HepG2 (cell line): ENCODE results near the gene TMED6. TPM values are rescaled to one million over a fixed set of nuclear protein-coding genes. Genes with fewer than 3 reads are reported as not detected.
A peak's percentile ranks its signal among the peaks of the same experiment; 100 is the strongest.

Experiments
- ATAC-seq: fragments of 200-7000 bp; cut with Tn5 transposase; 3 replicates; pipeline ENCODE4 v1.9.1; 2020; ENCODE audit warnings: mild to moderate bottlenecking, moderate library complexity
- BruUV-seq: library from RNA; stranded (reverse); fragments of 400-500 nt; replicated peaks from 2 replicates; lab custom pipeline; 2021; lab: Mats Ljungman, UMichigan
- CTCF ChIA-PET: fragments of 300-600 bp; formaldehyde crosslinking; extraction: SDS; loops from one replicate; lab custom pipeline; 2021; ENCODE audit warnings: low total read pairs, inconsistent platforms, low intra/inter-chr PET ratio; lab: Yijun Ruan, JAX
- POLR2A ChIA-PET: fragments of 350-600 bp; sonication (Branson Sonifier 250); formaldehyde crosslinking; loops from one replicate; lab custom pipeline; 2020; ENCODE audit warnings: antibody characterized with exemption, inconsistent platforms; lab: Yijun Ruan, JAX
- DNase-seq: peaks from one replicate; pipeline ENCODE4 v3.0.0-alpha.2; 2015; ENCODE audit warnings: low spot score
- FAIRE-seq: peaks from 3 replicates; lab custom pipeline; 2011; peaks lifted over from hg19 to GRCh38; lab: Jason Lieb, UNC
- H2AFZ ChIP-seq: one replicate; pipeline ENCODE4 v1.6.1; 2011; ENCODE audit warnings: low read length, inconsistent platforms
- H3K27ac ChIP-seq: fragments of 300-600 bp; 3 replicates; pipeline ENCODE4 v1.8.0; 2011; ENCODE audit warnings: mixed run types, mild to moderate bottlenecking, mixed read lengths, low read length, inconsistent platforms; ENCODE audit not compliant: insufficient read depth; ENCODE audit errors: extremely low read length
- H3K27me3 ChIP-seq, 2 experiments: fragments of 200-600 bp in 1 of 2; 2 replicates in 1 of 2; 3 replicates in 1 of 2; pipeline versions ENCODE4 v1.6.0 to v1.8.0; 2011; ENCODE audit warnings: low read length in 2 of 2, mild to moderate bottlenecking in 2 of 2, moderate library complexity in 2 of 2, inconsistent platforms in 1 of 2; ENCODE audit not compliant: insufficient read depth in 2 of 2, control insufficient read depth in 1 of 2
- H3K36me3 ChIP-seq, 2 experiments: fragments of 200-600 bp in 1 of 2; replicated peaks in 1 of 2; 2 replicates in 1 of 2; 3 replicates in 1 of 2; pipeline versions ENCODE4 v1.5.1 to v1.8.0; 2011; ENCODE audit warnings: low read length in 2 of 2, inconsistent platforms in 1 of 2; ENCODE audit not compliant: insufficient read depth in 2 of 2, control insufficient read depth in 1 of 2
- H3K4me1 ChIP-seq: 2 replicates; pipeline ENCODE4 v1.5.1; 2012; ENCODE audit warnings: low read length, inconsistent platforms; ENCODE audit not compliant: insufficient read depth
- H3K4me2 ChIP-seq: 2 replicates; pipeline ENCODE4 v1.6.0; 2011; ENCODE audit warnings: low read depth, low read length, inconsistent platforms
- H3K4me3 ChIP-seq, 3 experiments: fragments of 200-600 bp in 1 of 3; sonication (generic), shearing (Covaris generic) in 1 of 3; replicated peaks in 1 of 3; 2 replicates each; pipeline ENCODE4 v1.5.1; 2011 to 2016; ENCODE audit warnings: low read length in 3 of 3, inconsistent platforms in 2 of 3, low read depth in 2 of 3, mild to moderate bottlenecking in 2 of 3, control low read depth in 1 of 3, mixed read lengths in 1 of 3; ENCODE audit not compliant: insufficient read depth in 1 of 3
- H3K79me2 ChIP-seq: one replicate; pipeline ENCODE4 v1.6.1; 2011; ENCODE audit warnings: low read length, inconsistent platforms; ENCODE audit not compliant: insufficient read depth
- H3K9ac ChIP-seq: 2 replicates; pipeline ENCODE4 v1.6.0; 2011; ENCODE audit warnings: mild to moderate bottlenecking, low read depth, low read length, inconsistent platforms; ENCODE audit not compliant: insufficient read depth
- H3K9me3 ChIP-seq: 2 replicates; pipeline ENCODE4 v1.5.1; 2012; ENCODE audit warnings: mild to moderate bottlenecking, low read length
- H4K20me1 ChIP-seq: 2 replicates; pipeline ENCODE4 v1.6.0; 2011; ENCODE audit warnings: inconsistent platforms, mild to moderate bottlenecking, low read length, moderate library complexity; ENCODE audit not compliant: insufficient read depth
- AKAP8 ChIP-seq: sonication (generic); formaldehyde crosslinking; IDR thresholded peaks from 2 replicates; pipeline ENCODE4 v1.5.1; 2020; ENCODE audit warnings: mild to moderate bottlenecking, missing genetic modification reagents
- NONO ChIP-seq, 2 experiments: fragments of 450-650 bp in 1 of 2; sonication (generic) in 1 of 2; formaldehyde crosslinking in 1 of 2; IDR thresholded peaks in 1 of 2; conservative IDR thresholded peaks in 1 of 2; 2 replicates each; pipeline versions ENCODE4 v1.6.1 to v1.8.0; 2017 to 2022; ENCODE audit warnings: mild to moderate bottlenecking in 1 of 2, missing genetic modification reagents in 1 of 2, moderate library complexity in 1 of 2
- POLR2G ChIP-seq: fragments of 200-400 bp; formaldehyde crosslinking; IDR thresholded peaks from 2 replicates; pipeline ENCODE4 v1.6.1; 2018; ENCODE audit warnings: mild to moderate bottlenecking, low read depth, low read length, moderate library complexity
- RBM22 ChIP-seq: fragments of 200-400 bp; formaldehyde crosslinking; optimal IDR thresholded peaks from 2 replicates; pipeline ENCODE3; 2017; ENCODE audit warnings: mild to moderate bottlenecking, low read length, moderate library complexity
- SMARCC2 ChIP-seq: fragments of 450-650 bp; IDR thresholded peaks from 2 replicates; pipeline ENCODE4 v1.6.1; 2017; ENCODE audit warnings: antibody characterized with exemption, mild to moderate bottlenecking
- ZBTB38 ChIP-seq: sonication (generic); formaldehyde crosslinking; IDR thresholded peaks from 2 replicates; pipeline ENCODE4 v1.5.1; 2020; ENCODE audit warnings: mild to moderate bottlenecking, missing genetic modification reagents
- ZNF687 ChIP-seq: sonication (generic); formaldehyde crosslinking; IDR thresholded peaks from 2 replicates; pipeline ENCODE4 v1.5.1; 2020; ENCODE audit warnings: mild to moderate bottlenecking, missing genetic modification reagents, moderate library complexity
- ZNF773 ChIP-seq: sonication (generic); formaldehyde crosslinking; IDR thresholded peaks from 2 replicates; pipeline ENCODE4 v1.4.0; 2020; ENCODE audit warnings: missing genetic modification reagents, borderline replicate concordance
- WGBS: methylation state at CpG from one replicate; pipeline ENCODE4 v1.1.6; 2017; ENCODE audit warnings: low lambda C conversion rate; 5-methylcytosine and 5-hydroxymethylcytosine counted together
- in situ Hi-C: cut with HindIII; loops from 2 replicates; pipeline ENCODE4 v1.10.0; 2017; ENCODE audit warnings: low pct_unique_long_range_greater_than_20kb; ENCODE audit not compliant: extremely low pct_ligation_motif_present
- intact Hi-C: fragments of 100-400 bp; cut with micrococcal nuclease; formaldehyde crosslinking; loops from one replicate; pipeline ENCODE4 v1.10.0; 2022; ENCODE audit not compliant: unreplicated experiment
- polyA plus RNA-seq, 8 experiments: library from polyadenylated mRNA; depleted of rRNA in 3 of 8; stranded (reverse) in 7 of 8; unstranded in 1 of 8; fragments of >200 nt; fragmentation: Illumina TruSeq in 4 of 8; extraction: Trizol in 4 of 8; gene quantifications; 2 replicates each; pipeline versions ENCODE4 v1.2.1 to v1.2.3, GENCODE V29; 2011 to 2016; ENCODE audit warnings: low read depth in 4 of 8, missing spikeins in 1 of 8, mixed read lengths in 1 of 8; ENCODE audit not compliant: insufficient read depth in 1 of 8
- total RNA-seq, 5 experiments: library from RNA; depleted of rRNA; stranded (reverse); fragments of >200 nt; fragmentation: Illumina TruSeq; extraction: Trizol; gene quantifications; 2 replicates each; pipeline ENCODE4 v1.2.3, GENCODE V29; 2016; ENCODE audit warnings: low read depth in 1 of 5

Gene TMED6
- total and polyA plus RNA-seq, 2 of the 13 experiments (the other 11 are each of a cell fraction or from before 2014, with no cell fraction given), result 9.8 to 14.4 TPM

- TF ChIP-seq ZBTB38 (CRISPR knock-in tag), result 0 out of 2 replicates have a peak, but pooled peaks have one; percentile 27
Measured at GRCh38 chr16:69321080-69321479, 30.5 kb downstream of the TMED6 start (continued).

GRCh38 chr16:69320740-69321073 is 30.9 kb downstream of the TMED6 start:
- DNase-seq, result no peak
- no peaks in the 10 kb centered on the region for H3K9me3 ChIP-seq
- WGBS, result 98% methylated on average over 13 of the region's 13 CpGs
- TF ChIP-seq AKAP8 (CRISPR knock-in tag) (0 out of 2 replicates have a peak, but pooled peaks have one; percentile 55), RBM22 (peak; percentile 58), ZNF687 (CRISPR knock-in tag) (peak; percentile 31), NONO (IDR thresholded peaks at IDR 0.05) (no peak), NONO (CRISPR knock-in tag; conservative IDR thresholded peaks at IDR 0.05) (0 out of 2 replicates have a peak, but pooled peaks have one; percentile 35), ZNF773 (no peak), SMARCC2 (no peak), POLR2G (no peak; the same call in 1 of the 2 replicates)
- TF ChIP-seq, all 625 proteins: peak for 4
- Histone ChIP-seq H3K27me3 (no peaks in the 10 kb centered on the region), H3K79me2 (peaks cover 16% of the 10 kb centered on the region), H4K20me1 (peaks cover 7% of the 10 kb centered on the region; the same call in 1 of the 2 replicates), H3K4me1 (peaks cover 18% of the 10 kb centered on the region), H3K36me3 (peaks cover 56 to 86% of the 10 kb centered on the region in 2 experiments), H3K9ac (no peak overlapping the region), H3K27ac (no peak overlapping the region), H2AFZ (no peak overlapping the region), H3K4me2 (no peak overlapping the region), H3K4me3 (no peak overlapping the region)
- in situ Hi-C loops, result no loop called here
- ATAC-seq (no peak), FAIRE-seq (no peak)
- POLR2A ChIA-PET, result no interaction called here
- CTCF ChIA-PET, result no interaction called here
- no TSS peak for BruUV-seq
- intact Hi-C loops, result no loop called here
